Adrenal gland (tissue), 5 donors: ENCODE measurements around the gene SIL1.

Source experiments
- POLR2A ChIP-seq, 2 donors: fragments of 450-650 bp; IDR thresholded peaks; one replicate each; pipeline ENCODE4 v1.6.1; 2017; ENCODE audit warnings: antibody characterized with exemption in 2 of 2, mild to moderate bottlenecking in 2 of 2, moderate library complexity in 1 of 2
- TF ChIP-seq, protein P1 (sequence below), 6 experiments: fragments of 450-650 bp in 4 of 6; fragments of 200-600 bp in 2 of 6; sonication (generic) in 1 of 6; IDR thresholded peaks; 1 replicate in 5 of 6; 2 replicates in 1 of 6; pipeline versions ENCODE4 v1.5.1 to v1.8.0; 2016 to 2021; ENCODE audit warnings: antibody characterized with exemption in 6 of 6, mild to moderate bottlenecking in 2 of 6, moderate library complexity in 1 of 6
- donor health status: DM: no; HTN: no; CAD: no.

DNA sequence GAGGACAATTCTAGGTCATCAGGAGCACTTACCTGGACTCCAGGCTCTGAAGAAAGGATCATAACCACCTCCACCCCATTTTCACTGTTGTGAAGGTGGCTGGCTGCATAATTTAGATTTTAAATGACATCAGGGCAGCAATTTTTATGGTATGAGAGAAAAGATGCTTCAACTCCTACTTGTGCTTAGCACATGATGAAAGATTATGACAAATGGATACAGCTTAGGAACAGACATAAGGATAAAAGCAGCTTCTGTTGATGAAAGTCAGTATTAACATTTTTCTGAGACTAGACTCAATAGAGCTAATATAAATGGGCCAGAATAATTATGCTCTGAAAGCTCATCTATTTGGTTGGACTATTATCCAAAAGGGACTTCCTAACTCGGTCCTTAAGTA, 72.2 kb downstream of the SIL1 start:
- TF ChIP-seq, protein P1, sequence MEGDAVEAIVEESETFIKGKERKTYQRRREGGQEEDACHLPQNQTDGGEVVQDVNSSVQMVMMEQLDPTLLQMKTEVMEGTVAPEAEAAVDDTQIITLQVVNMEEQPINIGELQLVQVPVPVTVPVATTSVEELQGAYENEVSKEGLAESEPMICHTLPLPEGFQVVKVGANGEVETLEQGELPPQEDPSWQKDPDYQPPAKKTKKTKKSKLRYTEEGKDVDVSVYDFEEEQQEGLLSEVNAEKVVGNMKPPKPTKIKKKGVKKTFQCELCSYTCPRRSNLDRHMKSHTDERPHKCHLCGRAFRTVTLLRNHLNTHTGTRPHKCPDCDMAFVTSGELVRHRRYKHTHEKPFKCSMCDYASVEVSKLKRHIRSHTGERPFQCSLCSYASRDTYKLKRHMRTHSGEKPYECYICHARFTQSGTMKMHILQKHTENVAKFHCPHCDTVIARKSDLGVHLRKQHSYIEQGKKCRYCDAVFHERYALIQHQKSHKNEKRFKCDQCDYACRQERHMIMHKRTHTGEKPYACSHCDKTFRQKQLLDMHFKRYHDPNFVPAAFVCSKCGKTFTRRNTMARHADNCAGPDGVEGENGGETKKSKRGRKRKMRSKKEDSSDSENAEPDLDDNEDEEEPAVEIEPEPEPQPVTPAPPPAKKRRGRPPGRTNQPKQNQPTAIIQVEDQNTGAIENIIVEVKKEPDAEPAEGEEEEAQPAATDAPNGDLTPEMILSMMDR (IDR thresholded peaks at IDR 0.05), result no peak
- TF ChIP-seq POLR2A (IDR thresholded peaks at IDR 0.05), result no peak
